Measurements from ENCODE around the gene PXMP2. TPM values are rescaled to one million over a fixed set of nuclear protein-coding genes. Genes with fewer than 3 reads are reported as not detected.

Gene PXMP2
- total RNA-seq, 1 experiment from 2014 or later: 17.8 TPM

DNA sequence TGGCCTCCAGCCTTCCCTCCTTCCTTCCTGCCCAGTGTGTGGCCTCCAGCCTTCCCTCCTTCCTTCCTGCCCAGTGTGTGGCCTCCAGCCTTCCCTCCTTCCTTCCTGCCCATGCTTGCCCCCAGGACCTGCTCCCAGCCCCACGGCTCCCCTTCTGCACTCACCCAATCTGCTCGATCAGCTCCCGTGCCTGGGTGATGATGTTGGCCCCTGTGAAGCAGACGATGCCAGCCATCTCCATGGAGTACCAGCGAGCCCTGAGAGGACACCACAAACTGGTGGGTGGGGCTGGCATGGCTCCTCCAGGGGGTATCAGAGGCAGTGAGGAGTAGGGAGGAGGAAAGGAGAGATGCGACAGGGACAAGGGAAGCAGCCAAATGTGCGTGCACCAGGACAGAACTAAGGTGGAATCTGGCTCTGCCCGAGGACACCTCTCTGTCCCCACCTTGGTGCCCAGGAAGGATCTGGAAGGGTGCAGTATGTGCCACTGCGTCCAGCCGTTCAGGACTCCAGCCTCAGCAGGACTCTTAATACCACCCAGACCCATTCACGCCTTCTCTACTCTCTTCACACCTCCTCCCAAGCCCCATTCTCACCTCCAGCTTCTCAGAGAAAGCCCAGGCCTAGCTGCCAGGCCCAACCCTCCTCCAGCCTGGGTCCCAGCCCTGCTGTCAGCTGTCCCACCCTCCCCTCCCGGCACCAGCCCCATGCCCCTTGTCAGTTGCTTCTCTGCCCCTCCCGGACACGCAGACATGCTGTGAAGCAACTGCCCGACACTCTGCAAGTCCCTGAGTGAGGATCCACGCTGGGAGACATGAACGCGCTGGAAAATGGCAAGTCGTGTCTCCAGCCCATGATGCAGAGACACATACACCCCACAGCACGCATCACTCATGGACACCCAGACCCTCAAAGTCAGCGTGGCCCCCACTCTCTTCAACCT, 22.9 kb upstream of the PXMP2 start:
- H2BK20ac ChIP-seq (ENCODE audit: low read depth, low read length, poor library complexity, severe bottlenecking): no peak overlapping the region
- Mint-ChIP-seq H3K4me3 (peak overlapping the region in 1 of 2 experiments; percentile 38; a peak in 1 of 5 replicates), H3K27me3 (ENCODE audit: low read depth) (no peaks in the 10 kb centered on the region), H3K4me1 (no peaks in the 10 kb centered on the region), H3K9me3 (no peaks in the 10 kb centered on the region), H3K36me3 (ENCODE audit: insufficient read depth in 1 of 3, low read depth in 3 of 3) (peaks cover 70 to 98% (median 95%) of the 10 kb centered on the region in 3 experiments; a peak in 6 of 7 replicates), H3K27ac (peak overlapping the region in 1 of 3 experiments; percentile 68; a peak in 3 of 7 replicates)
- no peak overlapping the region for H2AK5ac ChIP-seq (ENCODE audit: insufficient read length, low read length)
- no peak overlapping the region for H4K5ac ChIP-seq (ENCODE audit: insufficient read length, low read depth, low read length)
- no peaks in the 10 kb centered on the region for H3K27me3 ChIP-seq (ENCODE audit: insufficient read depth, low read length)
- no peak overlapping the region for H4K91ac ChIP-seq (ENCODE audit: insufficient read length, low read depth, low read length)
- H3K23ac ChIP-seq (ENCODE audit: insufficient read length, low read depth, low read length): no peak overlapping the region
- no peak overlapping the region for H2BK5ac ChIP-seq (ENCODE audit: insufficient read length, low read length)
- no peak overlapping the region for H4K8ac ChIP-seq (replicated peaks; ENCODE audit: insufficient read length, low read depth, low read length)
- H3K79me1 ChIP-seq (ENCODE audit: insufficient read depth, low read depth, low read length, poor library complexity, severe bottlenecking): no peaks in the 10 kb centered on the region
- H3K56ac ChIP-seq (ENCODE audit: insufficient read length, low read depth, low read length): no peak overlapping the region
- H2BK120ac ChIP-seq (ENCODE audit: low read depth, low read length, poor library complexity, severe bottlenecking): no peak overlapping the region
- TF ChIP-seq, protein P1, sequence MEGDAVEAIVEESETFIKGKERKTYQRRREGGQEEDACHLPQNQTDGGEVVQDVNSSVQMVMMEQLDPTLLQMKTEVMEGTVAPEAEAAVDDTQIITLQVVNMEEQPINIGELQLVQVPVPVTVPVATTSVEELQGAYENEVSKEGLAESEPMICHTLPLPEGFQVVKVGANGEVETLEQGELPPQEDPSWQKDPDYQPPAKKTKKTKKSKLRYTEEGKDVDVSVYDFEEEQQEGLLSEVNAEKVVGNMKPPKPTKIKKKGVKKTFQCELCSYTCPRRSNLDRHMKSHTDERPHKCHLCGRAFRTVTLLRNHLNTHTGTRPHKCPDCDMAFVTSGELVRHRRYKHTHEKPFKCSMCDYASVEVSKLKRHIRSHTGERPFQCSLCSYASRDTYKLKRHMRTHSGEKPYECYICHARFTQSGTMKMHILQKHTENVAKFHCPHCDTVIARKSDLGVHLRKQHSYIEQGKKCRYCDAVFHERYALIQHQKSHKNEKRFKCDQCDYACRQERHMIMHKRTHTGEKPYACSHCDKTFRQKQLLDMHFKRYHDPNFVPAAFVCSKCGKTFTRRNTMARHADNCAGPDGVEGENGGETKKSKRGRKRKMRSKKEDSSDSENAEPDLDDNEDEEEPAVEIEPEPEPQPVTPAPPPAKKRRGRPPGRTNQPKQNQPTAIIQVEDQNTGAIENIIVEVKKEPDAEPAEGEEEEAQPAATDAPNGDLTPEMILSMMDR (conservative IDR thresholded peaks at IDR 0.05): no peak
- no peak overlapping the region for H3K27ac ChIP-seq (ENCODE audit: insufficient read length, low read depth, low read length)
- H2AFZ ChIP-seq (ENCODE audit: low read length): no peak overlapping the region
- H3K23me2 ChIP-seq (ENCODE audit: insufficient read length, low read depth, low read length, poor library complexity, severe bottlenecking): no peaks in the 10 kb centered on the region
- no peak for DNase-seq
- WGBS (ENCODE audit: extremely low coverage, insufficient read length, low lambda C conversion rate): no CpG with 5 or more reads among the region's 21 CpGs
- no peaks in the 10 kb centered on the region for H3K9me3 ChIP-seq (ENCODE audit: control insufficient read depth, low read depth, low read length)
- H3T11ph ChIP-seq (ENCODE audit: low read length): no peak overlapping the region
- H3K4me1 ChIP-seq (ENCODE audit: insufficient read depth, low read length): no peaks in the 10 kb centered on the region
- no peak overlapping the region for H3K18ac ChIP-seq (ENCODE audit: insufficient read length, low read depth, low read length)
- no peak overlapping the region for H3K9ac ChIP-seq (ENCODE audit: extremely low read depth, insufficient read length, low read length)
- H3K4me2 ChIP-seq (ENCODE audit: insufficient read depth, insufficient read length, low read length): no peak overlapping the region
- no peaks in the 10 kb centered on the region for H4K20me1 ChIP-seq (ENCODE audit: control insufficient read depth, insufficient read depth, insufficient read length)
- no peak overlapping the region for H2BK15ac ChIP-seq (ENCODE audit: low read depth, low read length)
- no peak overlapping the region for H2BK12ac ChIP-seq (ENCODE audit: insufficient read length, low read depth, low read length)
- no peak overlapping the region for H3K4ac ChIP-seq (ENCODE audit: low read depth, low read length)
- no peaks in the 10 kb centered on the region for H3K79me2 ChIP-seq (ENCODE audit: insufficient read depth, low read length)
- no peak overlapping the region for H3K14ac ChIP-seq (ENCODE audit: insufficient read depth, low read length)

All from H9 (cell line).